Panc1 (cell line): ENCODE data around the gene ANO3. TPM values are rescaled to one million over a fixed set of nuclear protein-coding genes. Genes with fewer than 3 reads are reported as not detected.

Experiments
- ATAC-seq: fragments of 200-7000 bp; cut with Tn5 transposase; 2 replicates; pipeline ENCODE4 v1.9.1; 2020; ENCODE audit warnings: mild to moderate bottlenecking, moderate library complexity
- BruUV-seq: library from RNA; stranded (reverse); fragments of 400-500 nt; replicated peaks from 2 replicates; lab custom pipeline; 2021; lab: Mats Ljungman, UMichigan
- CTCF ChIA-PET: fragments of 300-600 bp; sonication (Branson Sonifier 250); formaldehyde crosslinking; loops from one replicate; lab custom pipeline; 2022; ENCODE audit warnings: antibody characterized with exemption; lab: Charles Lee
- POLR2A ChIA-PET: fragments of 300-600 bp; sonication (Branson Sonifier 250); formaldehyde crosslinking; loops from one replicate; lab custom pipeline; 2022; ENCODE audit warnings: antibody characterized with exemption; lab: Charles Lee
- DNase-seq: peaks from one replicate; pipeline ENCODE4 v3.0.0-alpha.2; 2010; ENCODE audit warnings: low read depth, low spot score
- H3K27ac ChIP-seq: 2 replicates; pipeline ENCODE4 v1.5.1; 2011; ENCODE audit warnings: mild to moderate bottlenecking, low read length, inconsistent platforms
- H3K27me3 ChIP-seq: fragments of 200-500 bp; sonication (Bioruptor generic); 2 replicates; pipeline ENCODE4 v1.6.0; 2014; ENCODE audit warnings: low read length, inconsistent platforms; ENCODE audit not compliant: control insufficient read depth, insufficient read depth
- H3K36me3 ChIP-seq: fragments of 200-500 bp; sonication (Bioruptor generic); 2 replicates; pipeline ENCODE4 v1.5.1; 2014; ENCODE audit warnings: inconsistent platforms, mild to moderate bottlenecking, low read length, moderate library complexity; ENCODE audit not compliant: control insufficient read depth, insufficient read depth
- H3K4me1 ChIP-seq: 2 replicates; pipeline ENCODE4 v1.5.1; 2011; ENCODE audit warnings: inconsistent platforms, mild to moderate bottlenecking, low read length, moderate library complexity; ENCODE audit not compliant: control insufficient read depth, insufficient read depth
- H3K4me3 ChIP-seq, 2 experiments: 2 replicates each; pipeline ENCODE4 v1.5.1; 2011 to 2012; ENCODE audit warnings: low read depth in 2 of 2, low read length in 2 of 2, mild to moderate bottlenecking in 2 of 2, inconsistent platforms in 1 of 2, moderate library complexity in 1 of 2
- H3K9me3 ChIP-seq: fragments of 200-500 bp; sonication (Bioruptor generic); 2 replicates; pipeline ENCODE4 v1.5.1; 2014; ENCODE audit warnings: low read depth, mild to moderate bottlenecking, inconsistent platforms, low read length, moderate library complexity; ENCODE audit not compliant: control insufficient read depth, insufficient read depth
- CTCF ChIP-seq: fragments of 450-650 bp; IDR thresholded peaks from 2 replicates; pipeline ENCODE4 v1.5.1; 2017; ENCODE audit warnings: mild to moderate bottlenecking
- POLR2AphosphoS5 ChIP-seq: IDR thresholded peaks from 2 replicates; pipeline ENCODE4 v1.6.1; 2012; ENCODE audit warnings: mild to moderate bottlenecking, low read depth, low read length, moderate library complexity
- REST ChIP-seq, 2 experiments: IDR thresholded peaks; 2 replicates each; pipeline ENCODE4 v1.6.1; 2011 to 2012; ENCODE audit warnings: low read depth in 2 of 2, control low read depth in 1 of 2, low read length in 1 of 2, mild to moderate bottlenecking in 1 of 2, moderate library complexity in 1 of 2; ENCODE audit not compliant: insufficient read depth in 1 of 2
- SIN3A ChIP-seq: IDR thresholded peaks from 2 replicates; pipeline ENCODE4 v1.6.1; 2012; ENCODE audit warnings: low read depth, mild to moderate bottlenecking, low read length, moderate library complexity, borderline replicate concordance; ENCODE audit not compliant: insufficient read depth
- TCF7L2 ChIP-seq: IDR thresholded peaks from 2 replicates; pipeline ENCODE4 v1.6.1; 2011; ENCODE audit warnings: mild to moderate bottlenecking, low read depth, low read length, inconsistent platforms
- in situ Hi-C: cut with HindIII; loops from 2 replicates; pipeline ENCODE4 v1.10.0; 2016; ENCODE audit warnings: low sequenced_read_pairs, low pct_unique_long_range_greater_than_20kb
- intact Hi-C: fragments of 100-400 bp; cut with micrococcal nuclease; formaldehyde crosslinking; loops from one replicate; pipeline ENCODE4 v1.10.0; 2022; ENCODE audit not compliant: unreplicated experiment
- total RNA-seq: library from RNA; stranded (reverse); gene quantifications from one replicate; pipeline ENCODE4 v1.2.1, GENCODE V29; 2021; ENCODE audit not compliant: unreplicated experiment

The ANO3 gene
- total RNA-seq, 1 experiment from 2014 or later, result not detected

- intact Hi-C loops (loop anchor here (10.0 kb wide), 1 partner anchor 258 kb away; no protein-coding TSS in a partner anchor), in situ Hi-C loops (no loop called here)
- BruUV-seq, result no TSS peak
- TF ChIP-seq TCF7L2, result no peak
- no peak for TF ChIP-seq POLR2AphosphoS5
- no peak for TF ChIP-seq REST (IDR thresholded peaks at IDR 0.05; ENCODE audit: insufficient read depth in 1 of 2, low read depth in 2 of 2, low read length in 1 of 2)
- TF ChIP-seq SIN3A, result no peak
- TF ChIP-seq CTCF, result no peak
- ATAC-seq, result no peak
- Histone ChIP-seq H3K9me3 (no peaks in the 10 kb centered on the region), H3K36me3 (no peaks in the 10 kb centered on the region), H3K4me3 (no peak overlapping the region), H3K27ac (no peak overlapping the region), H3K4me1 (no peaks in the 10 kb centered on the region), H3K27me3 (no peaks in the 10 kb centered on the region)
- ChIA-PET CTCF (no interaction called here), POLR2A (no interaction called here)
- no peak for DNase-seq
Observed at GRCh38 chr11:26553182-26553581, 221.3 kb downstream of the ANO3 start.

GRCh38 chr11:26554455-26554854 lies 222.5 kb downstream of the ANO3 start:
- no peak for TF ChIP-seq TCF7L2
- no peak for TF ChIP-seq CTCF
- no peak for TF ChIP-seq POLR2AphosphoS5
- no peak for TF ChIP-seq SIN3A
- no peak for TF ChIP-seq REST (IDR thresholded peaks at IDR 0.05; ENCODE audit: insufficient read depth in 1 of 2, low read depth in 2 of 2, low read length in 1 of 2)
- H3K9me3 ChIP-seq, result no peaks in the 10 kb centered on the region
- no peak overlapping the region for H3K4me3 ChIP-seq
- intact Hi-C loops, result loop anchor here (10.0 kb wide), 1 partner anchor 260 kb away; no protein-coding TSS in a partner anchor
- no peaks in the 10 kb centered on the region for H3K27me3 ChIP-seq
- no peaks in the 10 kb centered on the region for H3K36me3 ChIP-seq
- DNase-seq (no peak), ATAC-seq (no peak)
- ChIA-PET POLR2A (no interaction called here), CTCF (no interaction called here)
- H3K27ac ChIP-seq, result no peak overlapping the region
- BruUV-seq, result no TSS peak
- no peaks in the 10 kb centered on the region for H3K4me1 ChIP-seq
- in situ Hi-C loops, result no loop called here
